ENCODE data around the gene CPD. TPM values are rescaled to one million over a fixed set of nuclear protein-coding genes. Genes with fewer than 3 reads are reported as not detected.

CPD gene
- polyA plus RNA-seq, 1 of the 3 experiments (the other 2 are of a cell fraction) = 12.5 TPM

DNA sequence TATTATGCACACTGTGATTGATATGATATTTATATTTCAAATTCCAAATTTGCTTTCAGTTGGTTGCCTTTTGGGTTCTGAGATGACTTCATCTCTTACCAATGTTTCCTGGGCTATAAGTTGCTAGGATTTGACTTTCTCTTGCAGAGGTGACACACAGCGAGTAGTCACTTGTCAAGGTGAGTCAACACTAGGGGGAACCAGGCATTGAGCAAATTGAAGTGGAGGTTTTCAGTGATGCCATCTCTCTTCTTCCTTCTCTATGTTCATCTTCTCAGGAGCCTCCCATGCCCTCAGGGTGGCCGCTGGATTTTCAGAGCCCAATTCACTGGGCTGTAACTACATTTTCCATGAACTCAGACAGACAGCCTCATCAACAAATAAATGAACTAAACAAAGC is 6.0 kb upstream of the CPD start (continued):
- TF ChIP-seq, protein P1, sequence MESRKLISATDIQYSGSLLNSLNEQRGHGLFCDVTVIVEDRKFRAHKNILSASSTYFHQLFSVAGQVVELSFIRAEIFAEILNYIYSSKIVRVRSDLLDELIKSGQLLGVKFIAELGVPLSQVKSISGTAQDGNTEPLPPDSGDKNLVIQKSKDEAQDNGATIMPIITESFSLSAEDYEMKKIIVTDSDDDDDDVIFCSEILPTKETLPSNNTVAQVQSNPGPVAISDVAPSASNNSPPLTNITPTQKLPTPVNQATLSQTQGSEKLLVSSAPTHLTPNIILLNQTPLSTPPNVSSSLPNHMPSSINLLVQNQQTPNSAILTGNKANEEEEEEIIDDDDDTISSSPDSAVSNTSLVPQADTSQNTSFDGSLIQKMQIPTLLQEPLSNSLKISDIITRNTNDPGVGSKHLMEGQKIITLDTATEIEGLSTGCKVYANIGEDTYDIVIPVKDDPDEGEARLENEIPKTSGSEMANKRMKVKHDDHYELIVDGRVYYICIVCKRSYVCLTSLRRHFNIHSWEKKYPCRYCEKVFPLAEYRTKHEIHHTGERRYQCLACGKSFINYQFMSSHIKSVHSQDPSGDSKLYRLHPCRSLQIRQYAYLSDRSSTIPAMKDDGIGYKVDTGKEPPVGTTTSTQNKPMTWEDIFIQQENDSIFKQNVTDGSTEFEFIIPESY (IDR thresholded peaks at IDR 0.05; ENCODE audit: borderline replicate concordance, low read depth) = no peak
- TF ChIP-seq TEAD4 (IDR thresholded peaks at IDR 0.05; ENCODE audit: borderline replicate concordance, insufficient read depth) (no peak), EZH2phosphoT487 (IDR thresholded peaks at IDR 0.05; ENCODE audit: borderline replicate concordance, low read depth) (no peak), SMC3 (IDR thresholded peaks at IDR 0.05; ENCODE audit: low read depth, low read length) (no peak), RXRA (IDR thresholded peaks at IDR 0.05; ENCODE audit: borderline replicate concordance, low read depth) (no peak), ELF1 (IDR thresholded peaks at IDR 0.05) (no peak), FOXM1 (IDR thresholded peaks at IDR 0.05; ENCODE audit: low read depth) (no peak), TCF12 (IDR thresholded peaks at IDR 0.05) (no peak), MXI1 (IDR thresholded peaks at IDR 0.05; ENCODE audit: low read depth, low read length) (no peak), POLR2AphosphoS5 (IDR thresholded peaks at IDR 0.05; ENCODE audit: low read depth, low read length) (no peak)
- TF ChIP-seq, protein P2, sequence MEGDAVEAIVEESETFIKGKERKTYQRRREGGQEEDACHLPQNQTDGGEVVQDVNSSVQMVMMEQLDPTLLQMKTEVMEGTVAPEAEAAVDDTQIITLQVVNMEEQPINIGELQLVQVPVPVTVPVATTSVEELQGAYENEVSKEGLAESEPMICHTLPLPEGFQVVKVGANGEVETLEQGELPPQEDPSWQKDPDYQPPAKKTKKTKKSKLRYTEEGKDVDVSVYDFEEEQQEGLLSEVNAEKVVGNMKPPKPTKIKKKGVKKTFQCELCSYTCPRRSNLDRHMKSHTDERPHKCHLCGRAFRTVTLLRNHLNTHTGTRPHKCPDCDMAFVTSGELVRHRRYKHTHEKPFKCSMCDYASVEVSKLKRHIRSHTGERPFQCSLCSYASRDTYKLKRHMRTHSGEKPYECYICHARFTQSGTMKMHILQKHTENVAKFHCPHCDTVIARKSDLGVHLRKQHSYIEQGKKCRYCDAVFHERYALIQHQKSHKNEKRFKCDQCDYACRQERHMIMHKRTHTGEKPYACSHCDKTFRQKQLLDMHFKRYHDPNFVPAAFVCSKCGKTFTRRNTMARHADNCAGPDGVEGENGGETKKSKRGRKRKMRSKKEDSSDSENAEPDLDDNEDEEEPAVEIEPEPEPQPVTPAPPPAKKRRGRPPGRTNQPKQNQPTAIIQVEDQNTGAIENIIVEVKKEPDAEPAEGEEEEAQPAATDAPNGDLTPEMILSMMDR (IDR thresholded peaks at IDR 0.05) = peak; percentile 25; the same call in 1 of the 2 replicates
- TF ChIP-seq, protein P3, sequence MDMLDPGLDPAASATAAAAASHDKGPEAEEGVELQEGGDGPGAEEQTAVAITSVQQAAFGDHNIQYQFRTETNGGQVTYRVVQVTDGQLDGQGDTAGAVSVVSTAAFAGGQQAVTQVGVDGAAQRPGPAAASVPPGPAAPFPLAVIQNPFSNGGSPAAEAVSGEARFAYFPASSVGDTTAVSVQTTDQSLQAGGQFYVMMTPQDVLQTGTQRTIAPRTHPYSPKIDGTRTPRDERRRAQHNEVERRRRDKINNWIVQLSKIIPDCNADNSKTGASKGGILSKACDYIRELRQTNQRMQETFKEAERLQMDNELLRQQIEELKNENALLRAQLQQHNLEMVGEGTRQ (IDR thresholded peaks at IDR 0.05; ENCODE audit: borderline replicate concordance, low read depth, low read length) = no peak
- TF ChIP-seq, protein P4, sequence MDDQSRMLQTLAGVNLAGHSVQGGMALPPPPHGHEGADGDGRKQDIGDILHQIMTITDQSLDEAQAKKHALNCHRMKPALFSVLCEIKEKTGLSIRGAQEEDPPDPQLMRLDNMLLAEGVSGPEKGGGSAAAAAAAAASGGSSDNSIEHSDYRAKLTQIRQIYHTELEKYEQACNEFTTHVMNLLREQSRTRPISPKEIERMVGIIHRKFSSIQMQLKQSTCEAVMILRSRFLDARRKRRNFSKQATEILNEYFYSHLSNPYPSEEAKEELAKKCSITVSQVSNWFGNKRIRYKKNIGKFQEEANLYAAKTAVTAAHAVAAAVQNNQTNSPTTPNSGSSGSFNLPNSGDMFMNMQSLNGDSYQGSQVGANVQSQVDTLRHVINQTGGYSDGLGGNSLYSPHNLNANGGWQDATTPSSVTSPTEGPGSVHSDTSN (IDR thresholded peaks at IDR 0.05) = 0 out of 2 replicates have a peak, but pooled peaks have one; percentile 31

DNA sequence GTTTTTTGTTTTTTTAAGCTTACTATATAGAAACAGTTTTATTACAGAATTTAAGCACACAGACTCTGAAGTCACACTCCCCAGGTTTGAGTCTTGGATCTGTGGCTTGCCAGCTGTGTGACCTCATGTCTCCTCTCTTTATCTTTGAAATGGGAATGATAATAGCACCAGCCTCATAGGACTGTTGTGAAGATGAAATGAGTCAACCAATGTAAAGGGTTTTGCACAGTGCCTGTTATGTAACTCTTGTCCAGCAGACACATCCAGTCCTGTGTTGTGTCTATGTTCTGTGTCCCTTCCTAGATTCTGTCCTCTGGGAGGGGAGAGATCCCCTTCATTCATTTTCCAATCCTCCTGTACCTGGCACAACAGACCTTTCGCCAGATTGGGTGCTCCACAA is 3.1 kb upstream of the CPD start:
- Histone ChIP-seq H2AFZ (ENCODE audit: low read depth) (no peak overlapping the region), H3F3A (replicated peaks; ENCODE audit: insufficient read depth) (no peaks in the 10 kb centered on the region), H3K27me3 (ENCODE audit: insufficient read depth) (no peaks in the 10 kb centered on the region), H4K20me1 (ENCODE audit: insufficient read depth) (peaks cover 12% of the 10 kb centered on the region; the same call in 1 of the 2 replicates), H3K9me2 (no peaks in the 10 kb centered on the region), H3K4me2 (no peak overlapping the region), H3K4me3 (ENCODE audit: low read depth in 2 of 2, low read length in 1 of 2) (no peak overlapping the region), H3K9ac (no peak overlapping the region), H3K36me3 (replicated peaks in 1 of 2; ENCODE audit: control insufficient read depth in 1 of 2, insufficient read depth in 2 of 2, low read length in 1 of 2) (no peaks in the 10 kb centered on the region), H3K4me1 (ENCODE audit: control insufficient read depth in 1 of 2, insufficient read depth in 2 of 2, low read depth in 1 of 2, low read length in 1 of 2) (peaks cover 5 to 12% of the 10 kb centered on the region in 2 experiments; a peak in 3 of 4 replicates), H3K79me2 (ENCODE audit: insufficient read depth) (peaks cover 17% of the 10 kb centered on the region), H3K9me3 (no peaks in the 10 kb centered on the region), H3K27ac (ENCODE audit: low read depth in 2 of 2, low read length in 1 of 2) (no peak overlapping the region)
- WGBS (ENCODE audit: low lambda C conversion rate) = 100% methylated on average over 1 of the region's 1 CpG
- no peak for DNase-seq
- POLR2A ChIA-PET = no interaction called here
- CTCF ChIA-PET = no interaction called here
- TF ChIP-seq, protein P2 (IDR thresholded peaks at IDR 0.05) = no peak
- no peak for TF ChIP-seq RCOR1 (IDR thresholded peaks at IDR 0.05; ENCODE audit: low read length)
- TF ChIP-seq, protein P1 (IDR thresholded peaks at IDR 0.05; ENCODE audit: borderline replicate concordance, low read depth) = no peak
- TF ChIP-seq, protein P5, sequence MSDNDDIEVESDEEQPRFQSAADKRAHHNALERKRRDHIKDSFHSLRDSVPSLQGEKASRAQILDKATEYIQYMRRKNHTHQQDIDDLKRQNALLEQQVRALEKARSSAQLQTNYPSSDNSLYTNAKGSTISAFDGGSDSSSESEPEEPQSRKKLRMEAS (IDR thresholded peaks at IDR 0.05; ENCODE audit: low read depth) = no peak
- TF ChIP-seq EP300 (IDR thresholded peaks at IDR 0.05; ENCODE audit: borderline replicate concordance in 1 of 2, low read depth in 1 of 2, low read length in 1 of 2) = no peak
- no peak for TF ChIP-seq ELF1 (IDR thresholded peaks at IDR 0.05)
- TF ChIP-seq FOXJ3 (CRISPR knock-in tag; IDR thresholded peaks at IDR 0.05) = no peak
- TF ChIP-seq, protein P6, sequence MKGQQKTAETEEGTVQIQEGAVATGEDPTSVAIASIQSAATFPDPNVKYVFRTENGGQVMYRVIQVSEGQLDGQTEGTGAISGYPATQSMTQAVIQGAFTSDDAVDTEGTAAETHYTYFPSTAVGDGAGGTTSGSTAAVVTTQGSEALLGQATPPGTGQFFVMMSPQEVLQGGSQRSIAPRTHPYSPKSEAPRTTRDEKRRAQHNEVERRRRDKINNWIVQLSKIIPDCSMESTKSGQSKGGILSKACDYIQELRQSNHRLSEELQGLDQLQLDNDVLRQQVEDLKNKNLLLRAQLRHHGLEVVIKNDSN (IDR thresholded peaks at IDR 0.05; ENCODE audit: borderline replicate concordance, low read depth) = no peak
- TF ChIP-seq GATA2 (CRISPR knock-in tag; IDR thresholded peaks at IDR 0.05) = no peak
- TF ChIP-seq NFIC (IDR thresholded peaks at IDR 0.05; ENCODE audit: borderline replicate concordance) = no peak
- no peak for TF ChIP-seq JUND (IDR thresholded peaks at IDR 0.05)
